ENCODE results near the gene ZNF3.
A peak's percentile ranks its signal among the peaks of the same experiment; 100 is the strongest.

The ZNF3 gene

GRCh38 chr7:100120733-100121036, 39.2 kb upstream of the ZNF3 start:
- Histone ChIP-seq H3K4me1 (ENCODE audit: control insufficient read depth, insufficient read depth, low read length) (peaks cover 33% of the 10 kb centered on the region), H3K9ac (ENCODE audit: low read length) (no peak overlapping the region), H3K27me3 (ENCODE audit: control insufficient read depth, insufficient read depth, low read length) (no peaks in the 10 kb centered on the region), H3K9me3 (ENCODE audit: control insufficient read depth, low read length) (no peaks in the 10 kb centered on the region), H3K36me3 (ENCODE audit: control insufficient read depth, insufficient read depth, low read length) (no peaks in the 10 kb centered on the region), H3K4me3 (ENCODE audit: low read length) (no peak overlapping the region)

GRCh38 chr7:100119970-100120732, 38.6 kb upstream of the ZNF3 start:
- no peaks in the 10 kb centered on the region for H3K27me3 ChIP-seq (ENCODE audit: control insufficient read depth, insufficient read depth, low read length)
- peaks cover 28% of the 10 kb centered on the region for H3K4me1 ChIP-seq (ENCODE audit: control insufficient read depth, insufficient read depth, low read length)
- H3K9ac ChIP-seq (ENCODE audit: low read length) = peak overlapping the region; percentile 78
- H3K9me3 ChIP-seq (ENCODE audit: control insufficient read depth, low read length) = no peaks in the 10 kb centered on the region
- peak overlapping the region; percentile 74 for H3K4me3 ChIP-seq (ENCODE audit: low read length)
- H3K36me3 ChIP-seq (ENCODE audit: control insufficient read depth, insufficient read depth, low read length) = no peaks in the 10 kb centered on the region

GRCh38 chr7:100119072-100119969, 37.8 kb upstream of the ZNF3 start, which contains the start of the genes CNPY4 and TAF6:
Gene CNPY4 (plus strand): TSS chr7:100119634. CDS start chr7:100119745, 111 bp downstream.
Gene TAF6 (minus strand): TSS chr7:100119358. CDS start chr7:100114209, 5,149 bp downstream.
- Histone ChIP-seq H3K27me3 (ENCODE audit: control insufficient read depth, insufficient read depth, low read length) (no peaks in the 10 kb centered on the region), H3K9ac (ENCODE audit: low read length) (peak within 1 kb of the TSS; percentile 78), H3K4me1 (ENCODE audit: control insufficient read depth, insufficient read depth, low read length) (peaks cover 19% of the 10 kb centered on the region), H3K9me3 (ENCODE audit: control insufficient read depth, low read length) (no peaks in the 10 kb centered on the region), H3K4me3 (ENCODE audit: low read length) (peak within 1 kb of the TSS; percentile 74), H3K36me3 (ENCODE audit: control insufficient read depth, insufficient read depth, low read length) (no peaks in the 10 kb centered on the region)

GRCh38 chr7:100118388-100119071, 37.0 kb upstream of the ZNF3 start:
- Histone ChIP-seq H3K27me3 (ENCODE audit: control insufficient read depth, insufficient read depth, low read length) (no peaks in the 10 kb centered on the region), H3K4me3 (ENCODE audit: low read length) (peak overlapping the region; percentile 74), H3K9ac (ENCODE audit: low read length) (peak overlapping the region; percentile 78), H3K9me3 (ENCODE audit: control insufficient read depth, low read length) (no peaks in the 10 kb centered on the region), H3K36me3 (ENCODE audit: control insufficient read depth, insufficient read depth, low read length) (no peaks in the 10 kb centered on the region), H3K4me1 (ENCODE audit: control insufficient read depth, insufficient read depth, low read length) (peaks cover 17% of the 10 kb centered on the region)

GRCh38 chr7:100115026-100115425, 33.5 kb upstream of the ZNF3 start:
- no peaks in the 10 kb centered on the region for H3K27me3 ChIP-seq (ENCODE audit: control insufficient read depth, insufficient read depth, low read length)
- no peak overlapping the region for H3K9ac ChIP-seq (ENCODE audit: low read length)
- H3K36me3 ChIP-seq (ENCODE audit: control insufficient read depth, insufficient read depth, low read length) = no peaks in the 10 kb centered on the region
- H3K9me3 ChIP-seq (ENCODE audit: control insufficient read depth, low read length) = no peaks in the 10 kb centered on the region
- H3K4me1 ChIP-seq (ENCODE audit: control insufficient read depth, insufficient read depth, low read length) = peaks cover 5% of the 10 kb centered on the region
- H3K4me3 ChIP-seq (ENCODE audit: low read length) = no peak overlapping the region

GRCh38 chr7:100111914-100112313, 30.4 kb upstream of the ZNF3 start:
- Histone ChIP-seq H3K4me1 (ENCODE audit: control insufficient read depth, insufficient read depth, low read length) (no peaks in the 10 kb centered on the region), H3K36me3 (ENCODE audit: control insufficient read depth, insufficient read depth, low read length) (peaks cover 2% of the 10 kb centered on the region), H3K4me3 (ENCODE audit: low read length) (no peak overlapping the region), H3K27me3 (ENCODE audit: control insufficient read depth, insufficient read depth, low read length) (no peaks in the 10 kb centered on the region), H3K9me3 (ENCODE audit: control insufficient read depth, low read length) (no peaks in the 10 kb centered on the region), H3K9ac (ENCODE audit: low read length) (no peak overlapping the region)

GRCh38 chr7:100111156-100111555, 29.6 kb upstream of the ZNF3 start:
- H3K27me3 ChIP-seq (ENCODE audit: control insufficient read depth, insufficient read depth, low read length) = no peaks in the 10 kb centered on the region
- H3K4me3 ChIP-seq (ENCODE audit: low read length) = no peak overlapping the region
- H3K9ac ChIP-seq (ENCODE audit: low read length) = no peak overlapping the region
- no peaks in the 10 kb centered on the region for H3K4me1 ChIP-seq (ENCODE audit: control insufficient read depth, insufficient read depth, low read length)
- H3K9me3 ChIP-seq (ENCODE audit: control insufficient read depth, low read length) = no peaks in the 10 kb centered on the region
- peaks cover 5% of the 10 kb centered on the region for H3K36me3 ChIP-seq (ENCODE audit: control insufficient read depth, insufficient read depth, low read length)

- no peaks in the 10 kb centered on the region for H3K9me3 ChIP-seq (ENCODE audit: control insufficient read depth, low read length)
- H3K27me3 ChIP-seq (ENCODE audit: control insufficient read depth, insufficient read depth, low read length) = no peaks in the 10 kb centered on the region
- no peak overlapping the region for H3K4me3 ChIP-seq (ENCODE audit: low read length)
- H3K4me1 ChIP-seq (ENCODE audit: control insufficient read depth, insufficient read depth, low read length) = no peaks in the 10 kb centered on the region
- peaks cover 5% of the 10 kb centered on the region for H3K36me3 ChIP-seq (ENCODE audit: control insufficient read depth, insufficient read depth, low read length)
- H3K9ac ChIP-seq (ENCODE audit: low read length) = no peak overlapping the region
Observed at GRCh38 chr7:100109521-100110163, 28.1 kb upstream of the ZNF3 start.

- H3K4me3 ChIP-seq (ENCODE audit: low read length) = no peak overlapping the region
- H3K4me1 ChIP-seq (ENCODE audit: control insufficient read depth, insufficient read depth, low read length) = peaks cover 1% of the 10 kb centered on the region
- no peaks in the 10 kb centered on the region for H3K27me3 ChIP-seq (ENCODE audit: control insufficient read depth, insufficient read depth, low read length)
- no peaks in the 10 kb centered on the region for H3K9me3 ChIP-seq (ENCODE audit: control insufficient read depth, low read length)
- peaks cover 5% of the 10 kb centered on the region for H3K36me3 ChIP-seq (ENCODE audit: control insufficient read depth, insufficient read depth, low read length)
- no peak overlapping the region for H3K9ac ChIP-seq (ENCODE audit: low read length)
Observed at GRCh38 chr7:100107890-100108289, 26.4 kb upstream of the ZNF3 start.

GRCh38 chr7:100107125-100107737, 25.7 kb upstream of the ZNF3 start:
- H3K4me1 ChIP-seq (ENCODE audit: control insufficient read depth, insufficient read depth, low read length) = peaks cover 8% of the 10 kb centered on the region
- peaks cover 5% of the 10 kb centered on the region for H3K36me3 ChIP-seq (ENCODE audit: control insufficient read depth, insufficient read depth, low read length)

GRCh38 chr7:100106633-100107032, 25.1 kb upstream of the ZNF3 start:
- no peaks in the 10 kb centered on the region for H3K27me3 ChIP-seq (ENCODE audit: control insufficient read depth, insufficient read depth, low read length)
- peaks cover 12% of the 10 kb centered on the region for H3K4me1 ChIP-seq (ENCODE audit: control insufficient read depth, insufficient read depth, low read length)
- H3K9me3 ChIP-seq (ENCODE audit: control insufficient read depth, low read length) = no peaks in the 10 kb centered on the region
- no peak overlapping the region for H3K4me3 ChIP-seq (ENCODE audit: low read length)
- peaks cover 5% of the 10 kb centered on the region for H3K36me3 ChIP-seq (ENCODE audit: control insufficient read depth, insufficient read depth, low read length)
- H3K9ac ChIP-seq (ENCODE audit: low read length) = no peak overlapping the region

More at GRCh38 chr7:100107125-100107737, 25.7 kb upstream of the ZNF3 start:
- no peak overlapping the region for H3K4me3 ChIP-seq (ENCODE audit: low read length)
- no peak overlapping the region for H3K9ac ChIP-seq (ENCODE audit: low read length)
- no peaks in the 10 kb centered on the region for H3K27me3 ChIP-seq (ENCODE audit: control insufficient read depth, insufficient read depth, low read length)
- H3K9me3 ChIP-seq (ENCODE audit: control insufficient read depth, low read length) = no peaks in the 10 kb centered on the region

Measured in mucosa of stomach (tissue), 1 donor.